ENCODE measurements around the gene LPIN3.
A peak's percentile ranks its signal among the peaks of the same experiment; 100 is the strongest.

Gene LPIN3

GRCh38 chr20:41345729-41346067, 5.1 kb downstream of the LPIN3 start:
- H4K20me1 ChIP-seq (ENCODE audit: insufficient read depth, low read length): peaks cover 8% of the 10 kb centered on the region; the same call in 1 of the 2 replicates
- H3K4me1 ChIP-seq (ENCODE audit: insufficient read depth, low read length): no peaks in the 10 kb centered on the region
- no peak for DNase-seq
- TF ChIP-seq EZH2 (IDR thresholded peaks at IDR 0.05; ENCODE audit: borderline replicate concordance, low read depth, low read length, severe bottlenecking) (no peak), CTCF (IDR thresholded peaks at IDR 0.05; ENCODE audit: borderline replicate concordance, extremely low read depth, low read length, poor library complexity, severe bottlenecking) (no peak)
- no peaks in the 10 kb centered on the region for H3K9me3 ChIP-seq (ENCODE audit: insufficient read depth, low read length, severe bottlenecking)
- no peak overlapping the region for H3K4me2 ChIP-seq (ENCODE audit: insufficient read depth, low read length)
- peaks cover 3% of the 10 kb centered on the region for H3K27me3 ChIP-seq (ENCODE audit: insufficient read depth, low read length, poor library complexity)
- H2AFZ ChIP-seq (ENCODE audit: low read depth, low read length): no peak overlapping the region
- H3K4me3 ChIP-seq (ENCODE audit: low read depth in 1 of 2, low read length in 2 of 2): no peak overlapping the region
- no peaks in the 10 kb centered on the region for H3K79me2 ChIP-seq (ENCODE audit: insufficient read depth, low read length)
- no peak overlapping the region for H3K27ac ChIP-seq (ENCODE audit: low read length)
- H3K9ac ChIP-seq (ENCODE audit: low read depth, low read length): no peak overlapping the region
- ATAC-seq (ENCODE audit: insufficient read depth, low read depth): no peak
- no peaks in the 10 kb centered on the region for H3K36me3 ChIP-seq (ENCODE audit: insufficient read depth, low read length)

GRCh38 chr20:41347523-41348429, 7.2 kb downstream of the LPIN3 start:
- Histone ChIP-seq H3K9ac (ENCODE audit: low read depth, low read length) (no peak overlapping the region), H3K4me1 (ENCODE audit: insufficient read depth, low read length) (no peaks in the 10 kb centered on the region), H3K4me3 (ENCODE audit: low read depth in 1 of 2, low read length in 2 of 2) (no peak overlapping the region), H3K27ac (ENCODE audit: low read length) (no peak overlapping the region), H3K36me3 (ENCODE audit: insufficient read depth, low read length) (no peaks in the 10 kb centered on the region), H4K20me1 (ENCODE audit: insufficient read depth, low read length) (peaks cover 8% of the 10 kb centered on the region; the same call in 1 of the 2 replicates), H3K9me3 (ENCODE audit: insufficient read depth, low read length, severe bottlenecking) (no peaks in the 10 kb centered on the region), H3K79me2 (ENCODE audit: insufficient read depth, low read length) (no peaks in the 10 kb centered on the region), H2AFZ (ENCODE audit: low read depth, low read length) (no peak overlapping the region), H3K27me3 (ENCODE audit: insufficient read depth, low read length, poor library complexity) (peaks cover 3% of the 10 kb centered on the region), H3K4me2 (ENCODE audit: insufficient read depth, low read length) (no peak overlapping the region)
- TF ChIP-seq CTCF (IDR thresholded peaks at IDR 0.05; ENCODE audit: borderline replicate concordance, extremely low read depth, low read length, poor library complexity, severe bottlenecking) (no peak), EZH2 (IDR thresholded peaks at IDR 0.05; ENCODE audit: borderline replicate concordance, low read depth, low read length, severe bottlenecking) (no peak)
- ATAC-seq (ENCODE audit: insufficient read depth, low read depth) (peak; percentile 26; the same call in 1 of the 3 replicates), DNase-seq (no peak)

GRCh38 chr20:41348430-41349172, 8.0 kb downstream of the LPIN3 start:
- peaks cover 8% of the 10 kb centered on the region; the same call in 1 of the 2 replicates for H4K20me1 ChIP-seq (ENCODE audit: insufficient read depth, low read length)
- DNase-seq: no peak
- H3K9me3 ChIP-seq (ENCODE audit: insufficient read depth, low read length, severe bottlenecking): no peaks in the 10 kb centered on the region
- no peaks in the 10 kb centered on the region for H3K4me1 ChIP-seq (ENCODE audit: insufficient read depth, low read length)
- peaks cover 3% of the 10 kb centered on the region for H3K27me3 ChIP-seq (ENCODE audit: insufficient read depth, low read length, poor library complexity)
- H2AFZ ChIP-seq (ENCODE audit: low read depth, low read length): no peak overlapping the region
- no peak overlapping the region for H3K9ac ChIP-seq (ENCODE audit: low read depth, low read length)
- no peak for ATAC-seq (ENCODE audit: insufficient read depth, low read depth)
- H3K27ac ChIP-seq (ENCODE audit: low read length): no peak overlapping the region
- no peak overlapping the region for H3K4me2 ChIP-seq (ENCODE audit: insufficient read depth, low read length)
- H3K4me3 ChIP-seq (ENCODE audit: low read depth in 1 of 2, low read length in 2 of 2): no peak overlapping the region
- no peaks in the 10 kb centered on the region for H3K79me2 ChIP-seq (ENCODE audit: insufficient read depth, low read length)
- no peaks in the 10 kb centered on the region for H3K36me3 ChIP-seq (ENCODE audit: insufficient read depth, low read length)
- no peak for TF ChIP-seq EZH2 (IDR thresholded peaks at IDR 0.05; ENCODE audit: borderline replicate concordance, low read depth, low read length, severe bottlenecking)

- H4K20me1 ChIP-seq (ENCODE audit: insufficient read depth, low read length): peaks cover 8% of the 10 kb centered on the region; the same call in 1 of the 2 replicates
Measured at GRCh38 chr20:41349266-41349665, 8.6 kb downstream of the LPIN3 start.

More at GRCh38 chr20:41349266-41349665, 8.6 kb downstream of the LPIN3 start:
- Histone ChIP-seq H3K79me2 (ENCODE audit: insufficient read depth, low read length) (no peaks in the 10 kb centered on the region), H3K4me2 (ENCODE audit: insufficient read depth, low read length) (no peak overlapping the region), H3K9ac (ENCODE audit: low read depth, low read length) (no peak overlapping the region), H2AFZ (ENCODE audit: low read depth, low read length) (no peak overlapping the region), H3K9me3 (ENCODE audit: insufficient read depth, low read length, severe bottlenecking) (no peaks in the 10 kb centered on the region), H3K4me3 (ENCODE audit: low read depth in 1 of 2, low read length in 2 of 2) (no peak overlapping the region), H3K27me3 (ENCODE audit: insufficient read depth, low read length, poor library complexity) (peaks cover 3% of the 10 kb centered on the region), H3K27ac (ENCODE audit: low read length) (no peak overlapping the region), H3K36me3 (ENCODE audit: insufficient read depth, low read length) (no peaks in the 10 kb centered on the region), H3K4me1 (ENCODE audit: insufficient read depth, low read length) (no peaks in the 10 kb centered on the region)
- TF ChIP-seq CTCF (IDR thresholded peaks at IDR 0.05; ENCODE audit: borderline replicate concordance, extremely low read depth, low read length, poor library complexity, severe bottlenecking) (no peak), EZH2 (IDR thresholded peaks at IDR 0.05; ENCODE audit: borderline replicate concordance, low read depth, low read length, severe bottlenecking) (no peak)
- DNase-seq (no peak), ATAC-seq (ENCODE audit: insufficient read depth, low read depth) (no peak)

All from DND-41 (cell line).